Ovary (tissue), 9 donors: ENCODE results near the gene UBQLN1. TPM values are rescaled to one million over a fixed set of nuclear protein-coding genes. Genes with fewer than 3 reads are reported as not detected.

Experiments
- DNase-seq, 5 donors: peaks; one replicate each; pipeline ENCODE4 v3.0.0-alpha.2; 2019 to 2020
- H3K27ac ChIP-seq, 2 donors: fragments of 200-600 bp; one replicate each; pipeline versions ENCODE4 v1.5.1 to v1.8.0; 2019 to 2022
- H3K27me3 ChIP-seq: fragments of 200-600 bp; one replicate; pipeline ENCODE4 v1.8.0; 2022
- H3K36me3 ChIP-seq: fragments of 200-600 bp; sonication (generic); one replicate; pipeline ENCODE4 v1.5.1; 2019
- H3K4me1 ChIP-seq: one replicate; pipeline ENCODE4 v1.8.1; 2013; ENCODE audit warnings: mild to moderate bottlenecking, moderate library complexity; ENCODE audit not compliant: insufficient read depth
- H3K4me3 ChIP-seq: fragments of 200-600 bp; sonication (generic); one replicate; pipeline ENCODE4 v1.5.1; 2017
- H3K9me3 ChIP-seq, 2 donors: fragments of 200-600 bp in 1 of 2; sonication (generic) in 1 of 2; one replicate each; pipeline versions ENCODE4 v1.5.1 to v1.8.1; 2013 to 2019; ENCODE audit warnings: mild to moderate bottlenecking in 1 of 2, moderate library complexity in 1 of 2
- CTCF ChIP-seq, 3 donors: fragments of 450-650 bp in 2 of 3; fragments of 200-600 bp in 1 of 3; IDR thresholded peaks; one replicate each; pipeline versions ENCODE4 v1.5.1 to v1.8.0; 2016 to 2022; ENCODE audit warnings: antibody characterized with exemption in 3 of 3, mild to moderate bottlenecking in 1 of 3
- EP300 ChIP-seq: sonication (generic); formaldehyde crosslinking; IDR thresholded peaks from one replicate; pipeline ENCODE4 v1.6.1; 2017; ENCODE audit warnings: antibody characterized with exemption
- POLR2A ChIP-seq: fragments of 450-650 bp; IDR thresholded peaks from one replicate; pipeline ENCODE4 v1.6.1; 2017; ENCODE audit warnings: antibody characterized with exemption, mild to moderate bottlenecking, moderate library complexity
- WGBS, 3 donors: extraction: QIAGEN DNeasy Blood & Tissue Kit in 1 of 3; methylation state at CpG; one replicate each; pipeline versions ENCODE4 v1.1.5 to v1.1.7; 2013 to 2017; 5-methylcytosine and 5-hydroxymethylcytosine counted together
- intact Hi-C, 4 donors: fragments of 100-400 bp; cut with DNase I; formaldehyde crosslinking; loops; one replicate each; pipeline versions ENCODE4 v1.11.0 to v1.15.1; 2022 to 2023
- polyA plus RNA-seq, 2 donors: library from polyadenylated mRNA; stranded (reverse); fragments of 200-250 nt in 1 of 2; fragments of 350-450 nt in 1 of 2; fragmentation: Illumina TruSeq in 1 of 2; extraction: RNeasy Lipid Tissue Mini Kit (QIAGEN cat#74804) in 1 of 2; gene quantifications; one replicate each; pipeline ENCODE4 v1.2.3, GENCODE V29; 2013 to 2014
- total RNA-seq, 7 donors: library from RNA; depleted of rRNA in 2 of 7; stranded (reverse); fragments of >200 nt in 2 of 7; fragmentation: NEBNext Ultra II Directional in 3 of 7; extraction: Animal tissue kit (Norgen Biotek cat#: 25700) in 3 of 7; gene quantifications; one replicate each; pipeline versions ENCODE4 v1.1.0 to v1.2.4, GENCODE V29; 2016 to 2023
- donor health status: DM: no; HTN: no; CAD: no; lungs with moderate emphysema.
- donor health status: DM: no; HTN: no; CAD: no.
- donor health status: Bipolar disorder and iron deficiency.
- donor health status: DM: yes; HTN: yes; CAD: no.
- donor health status: DM: no; HTN: no; CAD: no.
- donor health status: DM: yes; HTN: yes; CAD: no.

The UBQLN1 gene
- total and polyA plus RNA-seq, 9 donors = 28.2 to 105 (median 82.3) TPM

- Histone ChIP-seq H3K4me3 (no peak overlapping the region), H3K36me3 (no peaks in the 10 kb centered on the region), H3K9me3 (no peaks in the 10 kb centered on the region), H3K27ac (no peak overlapping the region), H3K4me1 (no peaks in the 10 kb centered on the region), H3K27me3 (no peaks in the 10 kb centered on the region)
- TF ChIP-seq CTCF (IDR thresholded peaks at IDR 0.05) (no peak), POLR2A (no peak), EP300 (no peak)
- DNase-seq = no peak
- 91 to 95% (median 93%) methylated on average over 3 of the region's 3 CpGs for WGBS, 3 donors
- intact Hi-C loops = no loop called here
These were observed 30.2 kb downstream of the UBQLN1 start for GRCh38 chr9:83677596-83677995.

- Histone ChIP-seq H3K4me3 (no peak overlapping the region), H3K4me1 (no peaks in the 10 kb centered on the region), H3K9me3 (no peaks in the 10 kb centered on the region), H3K27me3 (no peaks in the 10 kb centered on the region), H3K27ac (no peak overlapping the region), H3K36me3 (no peaks in the 10 kb centered on the region)
- 81 to 94% (median 92%) methylated on average over 1 of the region's 1 CpG for WGBS, 3 donors
- TF ChIP-seq EP300 (no peak), CTCF (IDR thresholded peaks at IDR 0.05) (no peak), POLR2A (no peak)
- no peak for DNase-seq
- intact Hi-C loops = no loop called here
These were observed 32.3 kb downstream of the UBQLN1 start for GRCh38 chr9:83675466-83675865.

- WGBS, 3 donors = 33 to 46% (median 39%) methylated on average over 1 of the region's 1 CpG
- intact Hi-C loops = no loop called here
- no peak for DNase-seq
- H3K9me3 ChIP-seq = no peaks in the 10 kb centered on the region
- no peak overlapping the region for H3K27ac ChIP-seq
- H3K4me1 ChIP-seq = no peaks in the 10 kb centered on the region
- no peaks in the 10 kb centered on the region for H3K36me3 ChIP-seq
- H3K4me3 ChIP-seq = no peak overlapping the region
- no peaks in the 10 kb centered on the region for H3K27me3 ChIP-seq
- no peak for TF ChIP-seq POLR2A
These were observed 36.3 kb downstream of the UBQLN1 start for GRCh38 chr9:83671451-83671850.

GRCh38 chr9:83670381-83670780, 37.4 kb downstream of the UBQLN1 start:
- H3K36me3 ChIP-seq = no peaks in the 10 kb centered on the region
- H3K27me3 ChIP-seq = no peaks in the 10 kb centered on the region
- intact Hi-C loops = no loop called here
- H3K4me1 ChIP-seq = no peaks in the 10 kb centered on the region
- H3K27ac ChIP-seq = no peak overlapping the region
- TF ChIP-seq EP300 (no peak), POLR2A (no peak), CTCF (IDR thresholded peaks at IDR 0.05) (no peak)
- WGBS, 3 donors = 91 to 94% (median 93%) methylated on average over 5 of the region's 5 CpGs
- no peaks in the 10 kb centered on the region for H3K9me3 ChIP-seq
- DNase-seq = no peak
- no peak overlapping the region for H3K4me3 ChIP-seq

- no peaks in the 10 kb centered on the region for H3K4me1 ChIP-seq
- WGBS, 3 donors = 64 to 85% (median 70%) methylated on average over 1 of the region's 1 CpG
- H3K9me3 ChIP-seq = no peaks in the 10 kb centered on the region
- H3K27me3 ChIP-seq = no peaks in the 10 kb centered on the region
- no peak overlapping the region for H3K27ac ChIP-seq
- intact Hi-C loops = no loop called here
- no peak for TF ChIP-seq EP300
- TF ChIP-seq POLR2A = no peak
- no peak for TF ChIP-seq CTCF (IDR thresholded peaks at IDR 0.05)
- H3K36me3 ChIP-seq = no peaks in the 10 kb centered on the region
- H3K4me3 ChIP-seq = no peak overlapping the region
- DNase-seq = no peak
These were observed 38.7 kb downstream of the UBQLN1 start for GRCh38 chr9:83669067-83669466.
